Stimulated activated CD4-positive, alpha-beta T cell treated with anti-CD3 and anti-CD28 coated beads, Interleukin-1b, Interleukin-23, amount 100 ng/mL, for 48 hours (primary cell): Measurements from ENCODE around the gene RAB28.
"Not testable (repeated sequence)": the region's sequence is repeated elsewhere in the genome, so short reads cannot be mapped to it uniquely, and the experiment has no call there.

ENCODE experiments used
- DNase-seq: peaks from one replicate; pipeline ENCODE4 v3.0.0-alpha.2; 2020

RAB28 gene

DNA sequence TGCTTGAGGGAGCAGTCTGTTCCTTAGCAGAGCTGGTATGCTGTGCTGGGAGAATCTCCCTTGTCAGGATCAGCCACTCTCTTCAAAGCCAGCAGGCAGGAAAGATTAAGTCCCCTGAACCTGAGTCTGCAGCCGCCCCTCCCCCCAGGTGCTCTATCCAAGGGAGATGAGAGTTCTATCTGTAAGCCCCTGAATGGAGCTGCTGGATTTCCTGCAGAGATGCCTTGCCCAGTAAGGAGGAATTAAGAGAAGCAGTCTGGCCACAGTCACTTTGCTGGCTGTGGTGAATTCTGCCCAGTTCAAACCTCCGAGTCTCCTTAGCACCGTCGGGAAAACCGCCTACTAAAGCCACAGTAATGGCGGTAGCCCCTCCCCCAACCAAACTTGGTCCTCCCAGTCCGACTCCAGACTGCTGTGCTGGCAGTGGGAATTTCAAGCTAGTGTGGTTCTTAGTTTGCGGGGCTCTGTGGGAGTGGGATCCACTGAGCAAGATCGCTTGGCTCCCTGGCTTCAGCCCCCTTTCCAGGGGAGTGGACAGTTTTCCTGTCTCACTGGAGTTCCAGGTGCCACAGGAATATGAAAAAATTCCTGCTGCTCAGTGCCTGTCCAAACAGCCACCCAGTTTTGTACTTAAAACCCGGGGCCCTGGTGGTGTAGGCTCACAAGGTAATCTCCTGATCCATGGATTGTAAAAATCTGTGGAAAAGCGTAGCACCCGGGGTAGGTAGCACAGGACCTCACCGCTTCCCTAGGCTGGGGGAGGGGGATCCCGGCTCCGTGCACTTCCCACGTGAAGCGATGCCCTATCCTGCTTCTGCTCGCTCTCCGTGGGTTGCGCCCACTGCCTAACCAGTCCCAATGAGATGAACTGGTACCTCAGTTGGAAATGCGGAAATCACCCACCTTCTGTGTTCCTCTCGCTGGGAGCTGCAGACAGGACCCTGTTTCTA lies 38.0 kb downstream of the RAB28 start:
- no peak for DNase-seq

DNA sequence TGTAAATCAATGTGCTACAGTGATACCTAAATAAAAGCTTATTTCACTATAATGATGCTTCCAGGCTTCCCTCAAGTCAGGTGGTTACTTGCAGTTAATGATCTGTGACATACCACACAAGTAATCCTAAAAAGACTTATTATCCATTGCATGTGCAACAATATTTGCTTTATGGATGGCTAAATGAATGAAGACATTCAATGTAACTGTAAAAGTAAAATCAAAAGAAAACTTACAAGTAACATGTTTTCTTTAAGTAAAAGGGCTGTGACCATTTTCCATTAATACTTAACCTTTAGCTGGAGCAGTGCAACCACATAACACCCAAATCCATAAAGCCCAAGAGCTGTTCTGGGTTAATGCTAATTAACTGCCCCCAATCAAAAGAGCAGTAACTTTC lies 42.6 kb downstream of the RAB28 start:
- no peak for DNase-seq

DNA sequence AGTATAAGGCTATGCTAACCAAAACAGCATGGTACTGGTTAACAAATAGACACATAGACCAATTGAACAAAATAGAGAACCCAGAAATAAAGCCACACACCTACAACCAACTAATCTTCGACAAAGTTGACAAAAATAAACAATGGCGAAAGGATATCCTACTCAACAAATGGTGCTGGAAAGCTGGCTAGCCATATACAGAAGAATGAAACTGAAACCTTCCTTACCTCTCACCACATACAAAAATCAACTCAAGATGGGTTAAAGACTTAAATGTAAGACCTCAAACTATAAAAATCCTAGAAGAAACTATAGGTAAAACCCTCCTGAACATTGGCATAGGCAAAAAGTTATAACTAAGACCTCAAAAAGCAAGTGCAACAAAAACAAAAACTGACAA lies 47.2 kb downstream of the RAB28 start:
- no peak for DNase-seq

DNA sequence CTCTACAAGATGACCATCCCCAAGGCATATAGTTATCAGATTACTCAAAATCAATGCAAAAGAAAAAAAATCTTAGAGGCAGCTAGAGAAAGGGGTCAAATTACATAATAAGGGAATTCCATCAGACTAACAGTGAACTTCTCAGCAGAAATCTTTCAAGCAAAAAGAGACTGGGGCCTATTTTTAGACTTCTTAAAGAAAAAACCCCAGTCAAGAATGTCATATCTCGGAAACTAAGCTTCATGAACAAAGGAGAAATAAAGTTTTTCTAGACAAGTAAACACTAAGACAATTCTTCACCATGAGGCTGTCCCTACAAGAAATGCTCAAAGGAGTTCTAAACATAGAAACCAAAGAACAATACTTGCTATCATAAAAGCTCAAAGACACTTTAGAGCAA lies 51.7 kb downstream of the RAB28 start:
- DNase-seq: no peak

DNA sequence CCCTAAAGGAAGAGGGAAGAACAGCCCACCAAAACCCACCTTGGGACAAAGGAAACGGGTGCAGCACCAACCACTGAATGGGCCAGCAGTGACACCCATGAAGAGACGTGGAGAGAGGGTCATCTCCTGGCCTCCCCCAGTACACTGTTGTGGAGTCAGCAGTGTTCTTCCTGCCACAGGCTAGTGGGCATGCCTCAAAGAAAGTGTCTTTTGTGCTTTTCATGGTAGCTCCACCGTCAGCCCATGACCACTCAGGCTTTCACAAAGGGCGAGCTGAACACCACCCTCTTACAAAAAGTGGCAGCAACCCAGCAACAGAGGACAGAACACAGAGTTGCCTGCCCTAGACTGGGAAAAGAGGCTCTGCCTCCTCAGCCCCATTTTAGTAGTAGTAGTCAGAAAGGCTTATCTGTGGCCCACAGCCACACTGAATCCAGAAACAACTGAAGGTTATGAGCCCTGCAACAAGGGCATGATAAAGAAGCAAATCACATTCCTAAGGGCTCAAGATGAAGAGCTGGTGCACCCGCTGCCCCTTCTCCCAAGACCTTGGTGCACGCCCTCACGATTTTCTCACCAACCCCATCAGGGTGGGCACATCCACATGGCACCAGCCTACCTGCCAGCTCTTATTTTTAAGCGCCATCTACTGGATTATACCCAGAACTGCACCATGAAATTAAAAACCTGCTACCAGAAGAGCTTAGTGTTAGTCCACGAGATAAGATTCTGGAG lies 53.1 kb downstream of the RAB28 start:
- no peak for DNase-seq

DNA sequence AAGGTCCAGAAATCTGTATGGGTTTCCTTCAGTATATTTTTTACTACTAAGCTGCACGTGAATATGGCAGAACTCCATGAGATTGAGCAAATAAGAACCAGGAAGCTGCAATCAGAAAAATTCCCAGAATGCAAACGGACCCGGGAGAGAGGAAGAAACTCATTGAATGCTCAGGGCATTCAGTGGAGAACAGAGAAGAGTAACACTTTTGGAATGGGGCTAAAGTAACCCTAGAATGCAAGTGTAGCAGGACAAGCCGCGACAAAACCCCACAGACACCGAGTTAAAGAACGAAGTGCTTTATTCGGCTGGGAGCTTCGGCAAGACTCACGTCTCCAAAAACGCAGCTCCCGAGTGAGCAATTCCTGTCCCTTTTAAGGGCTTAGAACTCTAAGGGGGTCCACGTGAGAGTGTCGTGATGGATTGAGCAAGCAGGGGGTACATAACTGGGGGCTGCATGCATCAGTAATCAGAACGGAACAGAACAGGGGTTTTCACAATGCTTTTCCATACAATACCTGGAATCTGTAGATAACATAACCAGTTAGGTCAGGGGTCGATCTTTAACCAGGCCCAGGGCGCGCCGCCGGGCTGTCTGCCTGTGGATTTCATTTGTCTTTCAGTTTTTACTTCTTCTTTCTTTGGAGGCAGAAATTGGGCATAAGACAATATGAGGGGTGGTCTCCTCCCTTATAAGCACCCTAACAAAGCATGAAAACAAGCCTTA lies 56.4 kb downstream of the RAB28 start:
- no peak for DNase-seq

DNA sequence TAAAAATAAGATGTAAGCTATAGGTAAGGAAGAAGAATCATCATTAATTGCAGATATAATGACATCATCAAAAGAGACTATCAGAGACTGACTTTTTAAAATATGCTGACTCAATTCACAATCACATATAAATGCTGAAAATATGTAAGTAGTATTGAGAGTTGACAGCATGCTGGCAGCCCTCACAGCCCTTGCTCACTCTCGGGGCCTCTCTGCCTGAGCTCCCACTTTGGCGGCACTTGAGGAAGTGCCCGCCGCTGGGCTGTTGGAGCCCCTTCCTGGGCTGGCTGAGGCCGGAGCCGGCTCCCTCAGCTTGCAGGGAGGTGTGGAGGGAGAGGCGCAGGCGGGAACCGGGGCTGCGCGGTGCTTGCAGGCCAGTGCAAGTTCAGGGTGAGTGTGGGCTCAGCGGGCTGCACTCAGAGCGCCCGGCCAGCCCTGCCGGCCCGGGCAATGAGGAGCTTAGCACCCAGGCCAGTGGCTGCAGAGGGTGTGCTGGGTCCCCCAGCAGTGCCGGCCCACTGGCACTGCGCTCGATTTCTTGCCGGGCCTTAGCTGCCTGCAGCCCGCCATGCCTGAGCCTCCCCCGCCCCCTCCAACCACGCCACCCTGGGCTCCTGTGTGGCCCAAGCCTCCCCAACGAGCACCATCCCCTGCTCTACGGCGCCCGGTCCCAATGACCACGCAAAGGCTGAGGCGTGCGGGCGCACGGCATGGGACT lies 68.9 kb downstream of the RAB28 start:
- DNase-seq: no peak

DNA sequence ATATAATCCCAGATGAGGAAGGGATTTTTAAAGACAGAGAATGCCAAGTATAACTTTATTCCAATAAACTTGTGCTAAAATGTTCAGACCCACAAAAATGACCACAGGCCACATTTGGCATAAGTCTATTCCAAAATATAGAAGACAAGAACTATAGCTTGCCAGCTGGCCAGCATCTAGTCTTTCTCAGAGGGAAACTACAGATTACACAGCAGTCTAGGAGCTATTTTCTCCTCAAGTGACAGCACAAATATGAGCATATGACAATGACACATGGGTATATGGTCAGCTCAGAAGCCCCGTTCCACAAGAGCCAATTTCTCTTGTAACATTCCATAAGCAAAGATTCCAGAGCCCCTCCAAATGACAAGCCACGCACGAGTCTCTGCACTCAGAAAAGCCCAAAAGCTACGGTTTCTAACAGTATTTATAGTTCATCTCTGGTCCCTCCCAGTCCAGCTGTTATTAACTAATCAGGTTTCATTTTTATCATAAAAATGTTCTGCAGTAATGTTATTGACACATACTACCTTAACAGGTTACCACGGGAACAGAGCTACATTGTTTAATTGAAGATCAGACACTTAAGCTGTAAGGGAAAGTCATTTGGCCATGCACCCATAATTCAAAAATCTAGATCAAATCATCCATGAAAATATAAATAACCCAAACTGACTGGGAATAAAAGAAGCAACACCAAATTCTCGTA lies 70.3 kb downstream of the RAB28 start:
- no peak for DNase-seq

DNA sequence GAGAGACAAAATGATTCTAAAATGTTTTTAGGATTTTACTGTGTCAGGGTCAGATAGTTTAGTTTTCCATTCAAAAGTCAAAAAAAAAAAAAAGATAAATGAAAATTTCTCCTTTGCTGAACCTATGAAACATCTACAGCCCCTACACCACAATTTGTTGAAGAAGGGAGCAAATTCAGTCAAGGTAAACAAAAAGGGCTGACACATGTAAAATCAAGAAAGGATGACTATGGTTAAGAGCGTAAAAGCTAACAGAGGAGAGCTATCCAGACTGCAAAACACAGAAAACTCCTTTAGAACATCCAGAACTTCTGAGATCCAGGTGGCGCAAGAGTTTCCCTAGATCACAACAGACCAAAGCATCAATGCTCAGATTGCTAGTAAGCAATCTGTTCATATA lies 72.2 kb downstream of the RAB28 start:
- DNase-seq: no peak

DNA sequence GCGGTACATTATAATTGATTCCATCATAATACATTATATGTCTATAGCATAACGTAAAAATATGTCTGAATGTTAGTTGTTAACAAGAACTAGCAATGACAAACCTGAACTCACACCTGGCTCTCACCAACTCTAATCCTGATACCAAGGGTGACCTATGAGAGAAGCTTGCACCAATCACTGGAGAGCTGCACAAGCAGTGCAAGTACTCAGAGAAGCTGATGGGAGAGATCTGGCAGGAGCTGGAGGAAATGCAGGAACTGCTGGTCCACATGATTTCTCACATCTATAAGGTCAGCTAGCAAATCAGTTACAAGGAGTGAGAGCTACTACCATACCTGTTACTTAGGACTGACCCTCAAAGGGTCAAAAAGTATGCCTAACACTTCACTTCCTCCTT lies 74.8 kb downstream of the RAB28 start:
- DNase-seq: no peak

DNA sequence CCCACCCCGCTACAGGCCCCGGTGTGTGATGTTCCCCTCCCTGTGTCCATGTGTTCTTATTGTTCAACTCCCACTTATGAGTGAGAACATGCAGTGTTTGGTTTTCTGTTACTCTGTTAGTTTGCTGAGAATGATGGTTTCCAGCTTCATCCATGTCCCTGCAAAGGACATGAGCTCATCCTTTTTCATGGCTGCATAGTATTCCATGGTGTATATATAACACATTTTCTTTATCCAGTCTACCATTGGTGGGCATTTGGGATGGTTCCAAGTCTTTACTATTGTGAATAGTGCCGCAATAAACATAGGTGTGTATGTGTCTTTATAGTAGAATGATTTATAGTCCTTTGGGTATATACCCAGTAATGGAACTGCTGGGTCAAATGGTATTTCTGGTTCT lies 78.0 kb downstream of the RAB28 start:
- DNase-seq: not testable (repeated sequence)

DNA sequence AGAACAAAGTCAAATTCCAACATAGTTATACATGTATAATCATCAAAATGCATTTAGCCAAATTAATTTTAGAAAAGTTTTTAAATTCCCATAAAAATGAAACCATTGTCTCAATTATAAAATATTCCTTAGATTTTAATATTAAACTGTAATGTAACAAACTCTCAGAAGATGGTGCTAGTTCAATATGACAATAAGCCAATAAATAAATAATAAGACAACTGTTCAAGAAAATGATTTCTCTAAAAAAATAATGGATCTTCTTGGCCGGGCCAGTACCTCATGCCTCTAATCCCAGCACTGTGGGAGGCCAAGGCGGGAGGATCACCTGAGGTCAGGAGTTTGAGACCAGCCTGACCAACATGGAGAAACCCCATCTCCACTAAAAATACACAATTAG lies 80.3 kb downstream of the RAB28 start:
- DNase-seq: no peak

DNA sequence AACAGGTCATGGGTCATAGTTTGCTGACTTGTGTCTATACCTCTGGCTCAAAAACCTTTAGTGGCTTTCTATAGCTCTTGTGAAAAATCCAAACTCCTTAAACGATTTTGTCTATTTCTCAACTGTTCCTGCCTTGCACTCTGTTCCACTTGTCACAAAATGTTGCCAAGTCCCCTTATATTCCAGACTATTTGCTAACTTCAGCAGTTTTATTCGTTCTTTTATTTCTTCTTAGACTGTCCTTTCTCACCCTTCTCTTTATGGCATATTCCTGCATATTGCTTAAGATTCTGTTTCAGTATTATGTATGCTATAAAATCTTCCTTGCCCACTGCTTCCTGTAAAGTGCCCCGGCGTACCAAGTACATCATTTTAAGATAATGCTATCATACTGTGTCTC lies 80.8 kb downstream of the RAB28 start:
- no peak for DNase-seq

DNA sequence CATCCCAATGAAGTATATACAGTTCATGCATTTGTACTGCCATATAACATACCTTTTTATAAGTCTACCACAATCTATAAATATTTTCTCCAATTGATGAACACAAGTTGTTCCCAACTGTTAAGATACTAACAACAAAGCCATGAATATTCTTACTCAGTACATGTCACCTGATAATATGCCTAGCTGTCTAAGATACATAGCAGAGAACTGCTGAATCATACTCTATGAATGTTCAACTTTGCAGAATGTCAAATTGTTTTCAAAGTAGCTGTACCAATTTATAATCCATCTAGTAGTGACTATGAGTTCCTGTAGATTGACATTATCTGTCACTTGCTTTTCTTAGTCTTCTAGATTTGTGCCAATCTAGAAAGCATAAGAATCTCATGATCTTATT lies 84.9 kb downstream of the RAB28 start:
- DNase-seq: no peak

DNA sequence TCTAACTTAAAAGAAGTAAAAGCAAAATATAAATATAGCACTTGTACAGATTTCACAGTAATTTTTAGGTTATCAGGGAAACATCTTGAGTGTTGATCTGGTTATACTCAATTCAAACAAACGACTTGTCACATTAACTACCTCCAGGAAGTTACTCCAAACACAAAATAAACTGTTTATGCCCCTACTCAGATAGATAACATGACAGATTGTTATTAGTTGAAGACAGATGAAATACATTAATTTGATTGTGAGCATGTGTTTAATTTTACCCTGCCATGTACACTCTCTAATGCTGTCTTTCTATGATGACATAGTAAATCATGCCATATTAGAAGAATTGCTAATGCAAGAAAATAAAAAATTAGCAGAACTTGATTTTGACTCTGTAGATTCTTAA lies 88.0 kb downstream of the RAB28 start:
- no peak for DNase-seq

DNA sequence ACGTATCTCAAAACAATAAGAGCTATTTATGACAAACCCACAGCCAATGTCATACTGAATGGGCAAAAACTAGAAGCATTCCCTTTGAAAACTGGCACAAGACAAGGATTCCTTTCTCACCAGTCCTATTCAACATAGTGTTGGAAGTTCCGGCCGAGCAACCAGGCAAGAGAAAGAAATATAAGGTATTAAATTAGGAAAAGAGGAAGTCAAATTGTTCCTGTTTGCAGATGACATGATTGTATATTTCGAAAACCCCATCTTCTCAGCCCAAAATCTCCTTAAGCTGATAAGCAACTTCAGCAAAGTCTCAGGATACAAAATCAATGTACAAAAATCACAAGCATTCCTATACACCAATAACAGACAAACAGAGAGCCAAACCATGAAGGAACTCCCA lies 94.2 kb downstream of the RAB28 start:
- not testable (repeated sequence) for DNase-seq

DNA sequence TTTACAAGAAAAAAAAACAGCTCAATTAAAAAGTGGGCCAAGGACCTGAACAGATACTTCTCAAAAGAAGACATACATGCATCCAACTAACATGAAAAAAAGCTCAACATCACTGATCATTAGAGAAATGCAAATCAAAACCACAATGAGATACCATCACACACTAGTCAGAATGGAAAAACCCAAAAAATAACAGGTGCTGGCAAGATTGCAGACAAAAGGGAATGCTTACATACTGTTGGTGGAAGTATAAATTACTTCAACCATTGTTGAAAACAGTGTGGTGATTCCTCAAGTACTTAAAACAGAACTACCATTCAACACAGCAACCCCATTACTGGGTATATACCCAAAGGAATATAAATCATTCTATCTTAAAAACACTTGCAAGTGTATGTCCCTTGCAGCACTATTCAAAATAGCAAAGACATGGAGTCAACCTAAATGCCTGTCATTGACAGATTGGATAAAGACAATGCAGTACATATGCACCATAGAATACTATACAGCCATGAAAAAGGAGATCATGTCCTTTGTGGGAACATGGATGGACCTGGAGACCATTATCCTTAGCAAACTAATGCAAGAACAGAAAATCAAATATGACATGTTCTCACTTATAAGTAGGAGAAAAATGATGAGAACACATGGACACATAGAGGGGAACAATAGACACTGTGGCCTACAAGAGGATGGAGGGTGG lies 97.6 kb downstream of the RAB28 start:
- no peak for DNase-seq

DNA sequence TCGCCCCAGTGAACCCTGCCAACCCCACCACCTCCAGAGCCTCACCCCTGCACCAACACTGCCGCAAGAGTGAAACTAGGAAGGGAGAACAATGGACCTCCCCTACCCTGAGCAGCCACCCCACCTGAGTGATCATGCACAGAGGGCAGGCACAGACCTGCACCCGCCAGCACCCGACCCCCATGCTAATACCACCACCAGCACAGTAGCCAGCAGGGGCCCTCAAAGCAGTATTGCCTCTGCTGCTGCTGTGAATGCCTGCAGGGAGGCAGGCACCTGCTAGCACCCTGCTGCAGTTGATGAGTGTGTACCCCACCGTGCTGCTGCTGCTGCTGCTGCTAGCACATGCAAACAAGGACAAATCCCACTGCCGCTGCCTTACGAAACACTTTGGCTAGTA lies 100.1 kb downstream of the RAB28 start:
- no peak for DNase-seq

DNA sequence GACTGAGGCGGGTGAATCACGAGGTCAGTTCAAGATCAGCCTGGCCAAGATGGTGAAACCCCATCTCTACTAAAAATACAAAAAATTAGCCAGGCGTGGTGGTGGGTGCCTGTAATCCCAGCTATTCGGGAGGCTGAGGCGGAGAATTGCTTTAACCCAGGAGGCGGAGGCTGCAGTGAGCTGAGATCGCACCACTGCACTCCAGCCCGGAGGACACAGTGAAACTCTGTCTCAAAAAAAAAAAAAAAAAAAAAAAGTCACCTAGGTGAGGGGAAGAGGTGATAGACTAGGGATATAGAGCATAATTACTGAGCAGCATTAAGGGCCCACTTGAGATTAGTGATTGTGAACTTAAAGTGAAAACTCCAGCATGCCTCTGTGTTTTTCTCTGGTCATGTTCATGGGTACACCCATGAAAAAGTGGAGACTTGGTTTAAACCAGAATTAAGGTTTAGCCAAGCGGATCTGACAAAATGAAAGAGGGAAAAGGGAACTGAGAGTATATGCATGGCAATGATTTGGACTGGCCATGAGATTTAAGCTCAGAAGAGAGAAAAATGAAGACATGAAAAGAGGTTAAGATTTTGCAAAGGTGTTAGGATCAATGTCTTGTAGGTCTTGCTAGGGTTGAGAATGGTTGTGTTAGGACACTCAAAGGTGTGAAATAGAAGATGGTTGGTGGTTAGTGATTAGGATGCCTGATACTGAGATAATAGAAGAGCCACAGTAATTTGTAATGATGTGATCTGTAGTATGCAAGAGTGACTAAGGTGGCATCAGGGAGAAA lies 105.0 kb downstream of the RAB28 start:
- no peak for DNase-seq

DNA sequence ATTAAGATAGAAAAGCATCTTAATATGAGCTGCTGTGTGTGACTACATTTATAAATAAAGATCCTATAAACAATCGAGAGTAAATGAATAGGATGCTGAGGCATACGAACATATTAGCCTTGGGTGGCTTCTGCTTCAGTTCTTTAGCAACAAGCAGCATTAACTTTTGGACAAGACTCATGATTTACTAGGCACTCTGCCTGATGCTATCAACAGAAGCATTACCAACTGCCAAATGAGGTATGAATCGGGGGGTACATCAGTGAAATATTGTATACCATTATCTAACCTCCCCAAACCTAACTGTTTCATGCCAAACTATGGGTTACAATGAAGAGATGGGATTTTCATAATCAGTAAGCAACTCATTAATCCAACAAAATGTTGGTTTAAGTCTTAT lies 113.1 kb downstream of the RAB28 start:
- DNase-seq: no peak

DNA sequence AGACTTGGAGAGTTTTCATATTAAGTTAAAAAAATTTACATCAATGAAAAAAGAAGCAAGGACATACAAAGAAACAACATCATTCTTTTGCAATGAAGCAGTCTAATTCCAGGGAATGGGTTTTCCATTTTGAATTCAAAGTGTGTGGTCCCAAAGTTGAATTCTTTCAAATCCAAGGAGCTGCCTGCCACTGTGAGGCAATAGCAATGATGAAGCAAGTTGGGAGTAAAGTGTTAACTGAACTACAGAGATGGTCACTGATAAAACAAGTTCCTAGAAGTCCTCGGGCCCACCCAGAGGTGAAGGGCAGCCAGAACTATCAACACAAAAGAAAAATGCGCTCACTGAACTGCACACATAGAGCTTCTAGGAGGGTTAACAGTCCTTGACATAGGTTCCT lies 115.9 kb downstream of the RAB28 start:
- no peak for DNase-seq
